Measurements from ENCODE around the gene CPNE6.

CPNE6 gene

DNA sequence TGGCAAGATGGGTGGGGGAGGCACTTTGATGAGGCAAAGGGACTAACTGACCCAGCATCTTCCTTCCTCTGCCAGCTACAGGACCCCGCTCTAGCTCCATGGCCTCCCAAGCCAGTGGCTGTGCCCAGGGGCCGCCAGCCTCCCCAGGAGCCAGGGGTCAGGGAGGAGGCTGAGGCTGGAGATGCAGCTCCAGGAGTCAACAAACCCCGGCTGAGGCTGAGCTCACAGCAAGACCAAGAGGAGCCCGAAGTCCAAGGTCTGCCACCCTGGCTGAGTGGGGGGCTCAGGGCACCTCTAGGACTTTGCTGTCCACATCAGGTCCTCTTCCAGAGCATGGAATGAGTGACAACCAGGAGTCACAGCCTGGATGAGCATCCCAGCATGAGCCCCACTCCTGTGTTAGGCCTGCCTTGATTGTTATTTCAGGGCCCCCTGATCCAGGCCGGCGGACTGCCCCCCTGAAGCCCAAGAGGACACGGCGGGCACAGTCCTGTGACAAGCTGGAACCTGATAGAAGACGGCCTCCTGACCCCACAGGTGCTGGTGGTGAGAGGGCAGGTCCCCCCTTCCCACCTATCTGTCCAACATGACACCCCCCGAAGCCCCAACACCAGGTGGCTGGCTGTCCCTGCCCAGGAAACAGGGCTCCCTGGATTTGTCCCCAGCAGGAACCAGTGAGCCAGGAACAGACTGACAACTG is 2.5 kb upstream of the CPNE6 start:
- peaks cover 18% of the 10 kb centered on the region for H3K4me1 ChIP-seq
- H3K79me2 ChIP-seq = no peaks in the 10 kb centered on the region
- H3K36me3 ChIP-seq (ENCODE audit: control insufficient read depth, insufficient read depth, low read length) = no peaks in the 10 kb centered on the region
- no peaks in the 10 kb centered on the region for H3K27me3 ChIP-seq (ENCODE audit: control insufficient read depth, insufficient read depth, low read length)
- no peak overlapping the region for H3K9ac ChIP-seq
- TF ChIP-seq, protein P1, sequence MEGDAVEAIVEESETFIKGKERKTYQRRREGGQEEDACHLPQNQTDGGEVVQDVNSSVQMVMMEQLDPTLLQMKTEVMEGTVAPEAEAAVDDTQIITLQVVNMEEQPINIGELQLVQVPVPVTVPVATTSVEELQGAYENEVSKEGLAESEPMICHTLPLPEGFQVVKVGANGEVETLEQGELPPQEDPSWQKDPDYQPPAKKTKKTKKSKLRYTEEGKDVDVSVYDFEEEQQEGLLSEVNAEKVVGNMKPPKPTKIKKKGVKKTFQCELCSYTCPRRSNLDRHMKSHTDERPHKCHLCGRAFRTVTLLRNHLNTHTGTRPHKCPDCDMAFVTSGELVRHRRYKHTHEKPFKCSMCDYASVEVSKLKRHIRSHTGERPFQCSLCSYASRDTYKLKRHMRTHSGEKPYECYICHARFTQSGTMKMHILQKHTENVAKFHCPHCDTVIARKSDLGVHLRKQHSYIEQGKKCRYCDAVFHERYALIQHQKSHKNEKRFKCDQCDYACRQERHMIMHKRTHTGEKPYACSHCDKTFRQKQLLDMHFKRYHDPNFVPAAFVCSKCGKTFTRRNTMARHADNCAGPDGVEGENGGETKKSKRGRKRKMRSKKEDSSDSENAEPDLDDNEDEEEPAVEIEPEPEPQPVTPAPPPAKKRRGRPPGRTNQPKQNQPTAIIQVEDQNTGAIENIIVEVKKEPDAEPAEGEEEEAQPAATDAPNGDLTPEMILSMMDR (IDR thresholded peaks at IDR 0.05) = no peak
- no peak overlapping the region for H3K4me3 ChIP-seq (ENCODE audit: low read depth, low read length)
- H3K27ac ChIP-seq = no peak overlapping the region
- no peaks in the 10 kb centered on the region for H3K9me3 ChIP-seq (ENCODE audit: control insufficient read depth, low read length)
- no peak overlapping the region for H2AFZ ChIP-seq
- no peak overlapping the region for H3K4me2 ChIP-seq (ENCODE audit: low read length)

DNA sequence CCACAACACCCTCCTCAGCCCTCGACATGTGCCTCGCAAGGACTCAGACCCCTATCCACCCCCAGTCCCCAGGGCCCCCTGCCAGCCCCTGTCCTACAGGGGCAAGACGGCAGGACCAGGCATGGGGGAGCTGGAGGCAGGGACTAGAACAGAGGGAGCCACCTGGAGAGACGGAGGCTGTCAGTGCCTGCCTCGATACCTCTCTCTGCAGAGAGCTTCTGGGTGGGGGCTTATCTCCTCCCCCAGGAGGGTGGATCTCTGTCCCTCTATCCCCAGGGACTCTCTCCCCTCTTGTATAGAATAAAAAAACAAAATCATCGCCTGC is 2.0 kb upstream of the CPNE6 start:
- H2AFZ ChIP-seq = no peak overlapping the region
- no peaks in the 10 kb centered on the region for H3K27me3 ChIP-seq (ENCODE audit: control insufficient read depth, insufficient read depth, low read length)
- H3K9ac ChIP-seq = no peak overlapping the region
- H3K27ac ChIP-seq = no peak overlapping the region
- no peak overlapping the region for H3K4me3 ChIP-seq (ENCODE audit: low read depth, low read length)
- H3K4me2 ChIP-seq (ENCODE audit: low read length) = no peak overlapping the region
- H3K79me2 ChIP-seq = no peaks in the 10 kb centered on the region
- TF ChIP-seq, protein P1 (IDR thresholded peaks at IDR 0.05) = no peak
- H3K4me1 ChIP-seq = peaks cover 19% of the 10 kb centered on the region
- no peaks in the 10 kb centered on the region for H3K9me3 ChIP-seq (ENCODE audit: control insufficient read depth, low read length)
- no peaks in the 10 kb centered on the region for H3K36me3 ChIP-seq (ENCODE audit: control insufficient read depth, insufficient read depth, low read length)

DNA sequence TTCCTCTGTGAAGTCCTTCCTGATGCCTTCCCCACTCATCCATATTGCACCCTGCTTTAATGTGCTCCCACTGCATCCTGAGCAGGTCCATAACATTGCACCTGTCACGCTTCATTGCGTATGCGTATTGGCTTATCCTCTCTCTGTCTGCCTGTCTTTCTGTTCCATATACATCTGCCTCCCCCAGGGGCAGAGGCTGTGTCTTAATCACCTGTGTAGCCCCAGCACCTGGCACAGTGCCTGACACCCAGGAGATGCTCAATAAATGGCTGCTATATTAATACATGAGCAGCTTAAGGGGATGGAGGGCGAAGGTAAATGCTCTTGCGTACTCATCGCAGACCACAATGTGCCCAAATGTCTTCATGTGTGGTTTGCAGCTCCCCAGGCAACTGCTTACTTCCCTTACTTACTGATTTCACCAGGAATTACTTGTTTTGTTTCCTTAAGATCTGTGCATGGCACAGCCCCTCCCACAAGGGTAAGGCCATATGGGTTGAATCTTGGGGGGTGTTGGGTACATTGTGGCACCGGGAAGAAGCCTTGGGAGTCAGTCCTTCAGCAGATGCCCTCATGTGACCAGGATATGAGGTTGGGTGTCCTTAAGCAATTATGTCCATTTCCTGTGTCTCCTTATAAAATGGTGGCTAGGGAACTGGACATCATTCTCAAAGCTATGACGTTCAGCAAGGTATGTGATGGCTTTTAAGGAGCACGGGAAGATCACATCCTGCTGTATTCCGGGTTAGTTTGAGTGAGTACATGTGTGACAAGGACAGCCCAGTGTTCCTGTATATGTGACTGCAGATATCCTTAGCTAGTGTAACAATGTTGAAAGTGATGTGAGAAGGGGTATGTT is 848 bp upstream of the CPNE6 start:
- Histone ChIP-seq H3K9ac (no peak overlapping the region), H3K4me1 (peaks cover 25% of the 10 kb centered on the region), H3K27me3 (ENCODE audit: control insufficient read depth, insufficient read depth, low read length) (no peaks in the 10 kb centered on the region), H3K9me3 (ENCODE audit: control insufficient read depth, low read length) (no peaks in the 10 kb centered on the region), H3K36me3 (ENCODE audit: control insufficient read depth, insufficient read depth, low read length) (no peaks in the 10 kb centered on the region), H2AFZ (no peak overlapping the region), H3K4me2 (ENCODE audit: low read length) (no peak overlapping the region), H3K79me2 (no peaks in the 10 kb centered on the region), H3K27ac (no peak overlapping the region), H3K4me3 (ENCODE audit: low read depth, low read length) (no peak overlapping the region)
- TF ChIP-seq, protein P1 (IDR thresholded peaks at IDR 0.05) = no peak

DNA sequence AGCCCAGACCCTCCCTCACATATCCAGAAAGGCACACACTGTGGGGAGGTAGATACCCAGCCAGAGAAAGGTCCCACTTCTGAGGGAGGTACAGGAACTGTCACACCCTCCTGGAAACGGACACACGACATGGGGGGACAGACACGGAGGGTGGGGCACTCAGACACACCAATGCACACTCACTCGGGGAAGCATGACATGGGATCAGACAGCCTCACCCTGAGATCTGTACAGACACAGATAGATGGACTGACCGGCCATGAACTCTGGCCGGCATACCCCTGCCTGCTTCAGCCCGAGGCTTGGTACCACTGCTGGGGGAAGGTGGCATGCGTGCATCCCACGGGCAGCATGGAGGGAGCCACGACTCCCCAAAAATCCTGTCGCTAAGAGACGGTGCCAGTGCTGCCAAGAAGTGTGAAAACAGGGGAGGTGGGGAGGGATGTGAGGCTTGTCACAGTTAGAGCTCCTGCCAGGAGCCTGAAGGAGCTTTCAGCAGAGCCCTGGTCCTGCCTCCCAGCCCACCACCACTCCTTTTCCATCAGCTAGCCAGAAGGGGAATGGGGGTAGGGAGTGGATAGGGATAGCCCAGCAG is 571 bp downstream of the CPNE6 start:
- no peak overlapping the region for H3K9ac ChIP-seq
- H3K79me2 ChIP-seq = no peaks in the 10 kb centered on the region
- H2AFZ ChIP-seq = peak overlapping the region; percentile 39
- peaks cover 32% of the 10 kb centered on the region for H3K4me1 ChIP-seq
- H3K27ac ChIP-seq = no peak overlapping the region
- no peak overlapping the region for H3K4me2 ChIP-seq (ENCODE audit: low read length)
- TF ChIP-seq, protein P1 (IDR thresholded peaks at IDR 0.05) = no peak
- H3K36me3 ChIP-seq (ENCODE audit: control insufficient read depth, insufficient read depth, low read length) = no peaks in the 10 kb centered on the region
- no peaks in the 10 kb centered on the region for H3K9me3 ChIP-seq (ENCODE audit: control insufficient read depth, low read length)
- no peaks in the 10 kb centered on the region for H3K27me3 ChIP-seq (ENCODE audit: control insufficient read depth, insufficient read depth, low read length)
- H3K4me3 ChIP-seq (ENCODE audit: low read depth, low read length) = no peak overlapping the region

Data from parathyroid adenoma (tissue), 2 donors.